Natural killer cell treated with Interleukin-12 subunit alpha and Interleukin-12 subunit beta and Interleukin-15 and Interleukin-18, amount 100 ng/mL, for 72 hours (primary cell): ENCODE measurements around the gene BRF1. TPM values are rescaled to one million over a fixed set of nuclear protein-coding genes. Genes with fewer than 3 reads are reported as not detected.

ENCODE experiments used
- ATAC-seq, 2 donors: fragments of 150-1000 bp; cut with Tn5 transposase in 1 of 2; sonication (Bioruptor Pico), chemical (Tn5 transposase) in 1 of 2; 2 replicates each; pipeline ENCODE4 v1.10.0; 2021
- DNase-seq: peaks from one replicate; pipeline ENCODE4 v3.0.0; 2022; ENCODE audit warnings: low spot score
- H3K27ac Mint-ChIP-seq, 2 donors: 1 replicate in 1 of 2; 2 replicates in 1 of 2; pipeline ENCODE4 v1.8.0; 2022; ENCODE audit warnings: mixed read lengths in 2 of 2, mild to moderate bottlenecking in 1 of 2, moderate library complexity in 1 of 2
- H3K27me3 Mint-ChIP-seq, 2 donors: 1 replicate in 1 of 2; 2 replicates in 1 of 2; pipeline ENCODE4 v1.8.0; 2022; ENCODE audit warnings: mixed read lengths in 2 of 2
- H3K36me3 Mint-ChIP-seq: one replicate; pipeline ENCODE4 v1.8.0; 2022; ENCODE audit warnings: mixed read lengths
- H3K4me1 Mint-ChIP-seq, 2 donors: 1 replicate in 1 of 2; 2 replicates in 1 of 2; pipeline ENCODE4 v1.8.0; 2022; ENCODE audit warnings: low read depth in 2 of 2, mixed read lengths in 2 of 2, mild to moderate bottlenecking in 1 of 2
- H3K4me3 Mint-ChIP-seq: one replicate; pipeline ENCODE4 v1.8.0; 2022; ENCODE audit warnings: mixed read lengths
- H3K9me3 Mint-ChIP-seq: 2 replicates; pipeline ENCODE4 v1.8.0; 2022; ENCODE audit warnings: mixed read lengths
- total RNA-seq, 2 donors: library from RNA; stranded (reverse); gene quantifications; one replicate each; pipeline ENCODE4 v1.2.3, GENCODE V29; 2022

BRF1 gene
- total RNA-seq, 2 donors from 2014 or later = 43.4 to 76.5 TPM

GRCh38 chr14:105165761-105166485 lies 134.9 kb downstream of the BRF1 start:
- Mint-ChIP-seq H3K4me3 (no peak overlapping the region), H3K4me1 (peaks cover 6 to 7% of the 10 kb centered on the region in 2 donors), H3K36me3 (no peaks in the 10 kb centered on the region), H3K27me3 (peaks cover 0 to 2% of the 10 kb centered on the region in 2 donors), H3K27ac (no peak overlapping the region), H3K9me3 (no peaks in the 10 kb centered on the region)
- no peak for DNase-seq
- ATAC-seq = no peak

GRCh38 chr14:105165134-105165704 lies 135.6 kb downstream of the BRF1 start:
- Mint-ChIP-seq H3K4me1 (peaks cover 3 to 7% of the 10 kb centered on the region in 2 donors), H3K36me3 (no peaks in the 10 kb centered on the region), H3K27me3 (peaks cover 0 to 2% of the 10 kb centered on the region in 2 donors), H3K4me3 (no peak overlapping the region), H3K9me3 (no peaks in the 10 kb centered on the region), H3K27ac (no peak overlapping the region)
- ATAC-seq = no peak
- DNase-seq = no peak

GRCh38 chr14:105163040-105163742 lies 137.6 kb downstream of the BRF1 start:
- Mint-ChIP-seq H3K9me3 (no peaks in the 10 kb centered on the region), H3K4me1 (no peaks in the 10 kb centered on the region), H3K4me3 (no peak overlapping the region), H3K27me3 (no peaks in the 10 kb centered on the region), H3K36me3 (no peaks in the 10 kb centered on the region), H3K27ac (no peak overlapping the region)
- ATAC-seq = no peak
- no peak for DNase-seq

GRCh38 chr14:105162669-105162979 lies 138.2 kb downstream of the BRF1 start:
- no peaks in the 10 kb centered on the region for H3K27me3 Mint-ChIP-seq
- no peaks in the 10 kb centered on the region for H3K4me1 Mint-ChIP-seq
- no peak for ATAC-seq
- no peak overlapping the region for H3K27ac Mint-ChIP-seq
- H3K4me3 Mint-ChIP-seq = no peak overlapping the region
- H3K36me3 Mint-ChIP-seq = no peaks in the 10 kb centered on the region
- H3K9me3 Mint-ChIP-seq = no peaks in the 10 kb centered on the region
- DNase-seq = no peak

GRCh38 chr14:105161964-105162668 lies 138.7 kb downstream of the BRF1 start:
- no peak overlapping the region for H3K27ac Mint-ChIP-seq
- H3K4me3 Mint-ChIP-seq = no peak overlapping the region
- no peaks in the 10 kb centered on the region for H3K27me3 Mint-ChIP-seq
- DNase-seq (peak; percentile 78), ATAC-seq (peak; percentile 49 to 70)
- no peaks in the 10 kb centered on the region for H3K9me3 Mint-ChIP-seq
- no peaks in the 10 kb centered on the region for H3K4me1 Mint-ChIP-seq
- no peaks in the 10 kb centered on the region for H3K36me3 Mint-ChIP-seq

GRCh38 chr14:105161309-105161708 lies 139.5 kb downstream of the BRF1 start:
- Mint-ChIP-seq H3K27ac (no peak overlapping the region), H3K27me3 (no peaks in the 10 kb centered on the region), H3K4me1 (no peaks in the 10 kb centered on the region), H3K36me3 (no peaks in the 10 kb centered on the region), H3K4me3 (no peak overlapping the region), H3K9me3 (no peaks in the 10 kb centered on the region)
- DNase-seq = no peak
- ATAC-seq = no peak

GRCh38 chr14:105160776-105161175 lies 140.0 kb downstream of the BRF1 start:
- ATAC-seq (no peak), DNase-seq (no peak)
- Mint-ChIP-seq H3K9me3 (no peaks in the 10 kb centered on the region), H3K27ac (no peak overlapping the region), H3K36me3 (no peaks in the 10 kb centered on the region), H3K4me1 (no peaks in the 10 kb centered on the region), H3K27me3 (no peaks in the 10 kb centered on the region), H3K4me3 (no peak overlapping the region)

GRCh38 chr14:105159344-105159743 lies 141.5 kb downstream of the BRF1 start:
- Mint-ChIP-seq H3K9me3 (no peaks in the 10 kb centered on the region), H3K27ac (no peak overlapping the region), H3K27me3 (no peaks in the 10 kb centered on the region), H3K4me3 (no peak overlapping the region), H3K36me3 (no peaks in the 10 kb centered on the region), H3K4me1 (no peaks in the 10 kb centered on the region)
- ATAC-seq (no peak), DNase-seq (no peak)

Other genes starting within 250 kb of the BRF1 start
- gene GPR132, start 235.6 kb downstream of the BRF1 start, total RNA-seq = 10 to 100 TPM; 80.9 to 88.3 TPM
- gene JAG2, start 132.2 kb downstream of the BRF1 start, total RNA-seq = 1 to 10 TPM; 5.9 to 7.1 TPM
- 10 to 100 TPM; 10.2 to 23.4 TPM for gene NUDT14, start 119.7 kb downstream of the BRF1 start, total RNA-seq
- gene BTBD6, start 52.5 kb downstream of the BRF1 start, total RNA-seq = 10 to 100 TPM; 42.3 to 52.9 TPM
- 10 to 100 TPM; 24.9 to 26.3 TPM for gene PACS2, start 13.7 kb upstream of the BRF1 start, total RNA-seq
- gene TEX22, start 97.5 kb upstream of the BRF1 start, total RNA-seq = 1 to 10 TPM; 2.7 to 3.7 TPM
- gene MTA1, start 118.8 kb upstream of the BRF1 start, total RNA-seq = 100 to 1,000 TPM in 1 of 2 donors, 10 to 100 TPM in 1; 93.4 to 252 TPM
- gene CRIP2, start 173.8 kb upstream of the BRF1 start, total RNA-seq = 1 to 10 TPM in 1 of 2 donors, under 1 TPM in 1; 0.98 to 2.2 TPM
- 10 to 100 TPM; 39.0 to 82.7 TPM for gene CRIP1, start 185.9 kb upstream of the BRF1 start, total RNA-seq
- 10 to 100 TPM; 25.1 to 59.2 TPM for gene TEDC1, start 190.2 kb upstream of the BRF1 start, total RNA-seq
- 1 to 10 TPM; 1.8 to 4.2 TPM for gene TMEM121, start 225.6 kb upstream of the BRF1 start, total RNA-seq